ENCODE data around the gene REPS1. TPM values are rescaled to one million over a fixed set of nuclear protein-coding genes. Genes with fewer than 3 reads are reported as not detected.

Gene REPS1
- total and polyA plus RNA-seq, 2 of the 13 experiments (the other 11 are each of a cell fraction or from before 2014, with no cell fraction given) = 36.4 to 38.3 TPM

GRCh38 chr6:138989098-138989983 lies 1.3 kb upstream of the REPS1 start (continued):
- TF ChIP-seq ZNF260 (CRISPR knock-in tag; IDR thresholded peaks at IDR 0.05; ENCODE audit: borderline replicate concordance, low read depth) (no peak), DMTF1 (CRISPR knock-in tag; IDR thresholded peaks at IDR 0.05) (no peak), ZFP62 (CRISPR knock-in tag; IDR thresholded peaks at IDR 0.05) (no peak), ZNF792 (CRISPR knock-in tag; IDR thresholded peaks at IDR 0.05) (no peak), GPN1 (CRISPR knock-in tag; IDR thresholded peaks at IDR 0.05; ENCODE audit: borderline replicate concordance) (no peak), ZBTB20 (CRISPR knock-in tag; IDR thresholded peaks at IDR 0.05; ENCODE audit: borderline replicate concordance, low read depth) (no peak), ZNF609 (CRISPR knock-in tag; IDR thresholded peaks at IDR 0.05; ENCODE audit: borderline replicate concordance) (peak; percentile 38; the same call in 1 of the 2 replicates), SIX1 (CRISPR knock-in tag; IDR thresholded peaks at IDR 0.05; ENCODE audit: borderline replicate concordance) (no peak), ZNF101 (CRISPR knock-in tag; IDR thresholded peaks at IDR 0.05; ENCODE audit: borderline replicate concordance, low read depth) (no peak), ZNF709 (CRISPR knock-in tag; IDR thresholded peaks at IDR 0.05) (no peak), ZBTB49 (CRISPR knock-in tag; IDR thresholded peaks at IDR 0.05; ENCODE audit: borderline replicate concordance) (no peak), ZNF615 (CRISPR knock-in tag; IDR thresholded peaks at IDR 0.05; ENCODE audit: borderline replicate concordance) (no peak), ARID5B (CRISPR knock-in tag; IDR thresholded peaks at IDR 0.05) (peak; percentile 95), ZNF224 (CRISPR knock-in tag; IDR thresholded peaks at IDR 0.05) (no peak)
